ENCODE results near the gene DLX4.

DNA sequence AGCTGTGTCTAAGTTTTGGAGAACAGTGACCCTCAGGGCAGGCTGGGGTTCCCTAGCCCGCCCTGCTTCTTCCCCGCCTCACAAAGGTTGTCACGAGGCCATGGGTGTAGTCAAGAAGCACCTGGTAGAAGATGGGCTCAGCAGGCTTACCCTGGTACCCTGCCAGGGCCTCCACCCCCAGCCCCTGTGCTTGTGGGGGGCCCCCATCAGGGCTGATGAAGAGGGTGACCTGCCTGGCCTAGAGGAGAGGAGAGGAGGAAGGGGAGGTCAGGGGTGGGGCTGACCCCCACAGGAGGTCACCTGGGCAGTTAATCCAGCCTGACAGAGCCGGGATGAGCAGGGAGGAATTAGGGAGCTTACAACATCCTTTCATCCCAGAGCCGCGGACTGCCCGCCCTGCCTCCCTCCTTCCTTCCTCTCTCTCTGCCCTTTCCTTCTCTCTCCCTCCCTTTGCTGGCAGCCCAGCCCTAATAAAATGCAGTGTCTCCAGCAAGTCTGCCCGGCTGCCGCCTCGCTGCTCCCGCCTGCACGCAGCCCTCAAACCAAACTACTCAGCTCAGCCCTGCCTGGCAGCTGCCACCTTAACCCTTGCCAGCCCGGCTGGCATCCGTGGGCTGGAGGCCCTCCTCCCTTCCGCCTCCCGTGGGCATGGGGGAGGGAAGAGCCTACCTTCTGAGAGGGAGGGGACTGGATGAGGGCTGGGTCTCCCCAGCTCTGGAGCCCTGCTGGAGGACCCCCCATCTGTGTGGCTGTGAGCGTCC is 18.9 kb downstream of the DLX4 start:
- TF ChIP-seq POLR2A (IDR thresholded peaks at IDR 0.05; ENCODE audit: low read length) (no peak), GATA1 (IDR thresholded peaks at IDR 0.05; ENCODE audit: low read depth, low read length) (no peak)
